Measurements from ENCODE around the gene VCL.

VCL gene

DNA sequence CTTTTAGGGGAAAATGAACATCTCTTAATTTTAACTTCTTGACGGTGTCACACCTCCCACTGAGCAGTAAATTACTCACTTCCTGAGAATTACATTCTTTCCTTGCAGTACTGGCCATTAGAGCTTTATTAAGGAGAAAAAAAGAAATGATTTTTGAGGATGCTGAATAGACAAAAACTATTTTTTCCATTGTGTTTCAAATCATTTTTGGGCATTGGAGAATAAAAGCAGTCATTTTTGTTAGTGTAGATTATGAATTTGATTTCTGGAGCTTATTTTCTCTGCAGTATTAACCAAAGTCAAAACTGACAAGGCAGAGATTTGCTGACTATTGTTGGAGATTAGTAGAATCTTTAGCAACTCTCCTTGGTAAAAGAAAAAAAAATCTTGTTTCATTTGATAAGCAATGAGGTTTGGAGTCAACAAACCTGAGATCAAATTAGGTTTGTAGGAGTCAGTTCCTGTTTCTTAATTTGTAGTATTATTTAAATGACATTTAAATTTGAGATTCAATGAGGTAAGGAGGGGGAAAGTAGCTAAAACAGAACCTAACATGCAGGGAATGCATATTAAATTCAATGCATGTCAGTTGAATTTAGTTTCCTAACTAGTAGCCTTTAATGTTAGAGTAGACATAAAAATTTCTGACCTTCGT is 82.1 kb downstream of the VCL start:
- DNase-seq: no peak

DNA sequence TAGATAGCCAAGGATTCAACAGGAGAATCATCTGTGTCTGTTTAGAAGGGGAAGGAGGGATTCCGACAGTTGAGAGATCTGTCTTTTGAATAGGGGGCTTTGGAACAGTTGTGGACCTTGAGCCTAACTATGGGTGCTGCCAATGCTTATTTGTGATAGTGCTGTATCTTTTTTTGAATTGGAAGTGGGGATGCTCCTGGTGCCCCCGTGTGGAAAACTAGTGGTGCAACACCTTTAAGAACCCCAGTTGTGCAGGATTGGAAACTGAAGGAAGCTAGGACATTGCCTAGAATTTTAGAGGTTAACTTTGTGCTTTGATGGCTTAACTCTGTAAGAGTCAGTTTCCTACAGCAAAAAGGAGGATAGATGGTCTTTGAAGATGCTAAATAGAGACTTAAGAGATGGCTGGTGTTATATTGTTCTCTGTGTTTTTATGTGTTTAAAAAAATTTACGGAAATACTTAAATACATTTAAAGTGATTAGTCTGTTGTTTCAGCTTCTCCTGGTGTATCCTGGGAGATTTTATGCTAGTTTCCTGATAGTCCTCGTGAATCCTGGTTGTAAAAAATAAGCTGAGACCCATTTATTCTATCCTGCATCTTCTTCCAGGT is 83.4 kb downstream of the VCL start:
- no peak for DNase-seq

DNA sequence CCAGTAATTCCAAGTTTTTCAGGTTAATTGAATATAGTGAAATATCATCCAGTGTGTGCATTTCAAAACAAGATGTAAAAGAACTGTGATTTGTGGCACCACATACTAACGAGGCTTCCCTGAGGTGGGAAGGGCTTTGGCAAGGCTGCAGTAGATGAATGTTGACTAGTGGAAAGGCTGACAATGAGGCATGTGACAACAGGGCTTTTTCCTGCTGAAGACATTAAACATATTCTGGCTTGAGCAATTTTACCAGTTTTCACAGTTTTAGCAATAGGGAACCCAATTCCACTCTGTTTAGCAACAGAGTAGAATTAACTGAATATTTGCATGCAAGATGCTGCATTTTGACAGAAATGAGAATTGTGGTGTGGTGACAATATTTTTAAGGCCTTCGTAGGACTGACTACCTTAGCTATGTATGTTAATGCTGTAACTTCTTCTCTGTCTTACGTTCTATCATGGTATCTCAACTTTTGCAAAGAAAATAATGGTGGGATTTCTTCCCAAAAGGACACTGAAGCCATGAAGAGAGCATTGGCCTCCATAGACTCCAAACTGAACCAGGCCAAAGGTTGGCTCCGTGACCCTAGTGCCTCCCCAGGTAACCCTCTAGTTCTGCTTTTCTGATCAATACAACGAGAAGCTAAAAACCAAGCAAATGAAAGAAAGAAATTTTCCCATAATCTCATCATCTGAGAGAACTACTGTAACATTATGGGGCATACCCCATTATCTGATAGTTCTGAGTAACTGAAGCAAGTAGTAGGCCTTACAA is 84.2 kb downstream of the VCL start:
- no peak for DNase-seq

DNA sequence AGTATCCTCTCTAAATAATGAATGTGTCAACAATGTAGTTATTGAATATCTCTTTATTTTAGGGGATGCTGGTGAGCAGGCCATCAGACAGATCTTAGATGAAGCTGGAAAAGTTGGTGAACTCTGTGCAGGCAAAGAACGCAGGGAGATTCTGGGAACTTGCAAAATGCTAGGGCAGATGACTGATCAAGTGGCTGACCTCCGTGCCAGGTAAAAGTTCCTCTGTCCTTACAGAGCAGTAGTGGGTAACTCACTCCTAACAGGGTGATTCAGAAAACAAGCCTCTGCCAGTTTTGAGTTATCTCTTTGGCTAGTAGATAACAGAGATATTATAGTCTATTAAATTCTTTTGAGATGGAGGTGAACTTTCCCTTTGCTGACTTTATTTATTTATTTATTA is 85.4 kb downstream of the VCL start:
- no peak for DNase-seq

DNA sequence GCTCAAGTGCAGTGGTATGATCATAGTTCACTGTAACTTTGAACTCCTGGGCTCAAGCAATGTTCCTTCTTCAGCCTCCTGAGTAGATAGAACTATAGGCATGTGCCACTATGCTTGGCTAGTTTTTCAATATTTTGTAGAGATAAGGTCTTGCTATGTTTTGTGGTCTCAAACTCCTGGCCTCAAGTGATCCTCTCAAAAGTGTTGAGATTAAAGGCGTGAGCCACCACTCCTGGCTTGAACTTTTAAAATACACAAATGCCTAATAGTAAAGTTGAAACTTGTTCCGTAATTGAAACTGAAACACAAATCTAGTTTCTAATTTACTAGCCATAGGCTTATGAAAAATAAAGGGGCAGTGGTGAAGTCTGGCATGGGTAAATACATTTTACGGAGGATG is 87.0 kb downstream of the VCL start:
- no peak for DNase-seq

DNA sequence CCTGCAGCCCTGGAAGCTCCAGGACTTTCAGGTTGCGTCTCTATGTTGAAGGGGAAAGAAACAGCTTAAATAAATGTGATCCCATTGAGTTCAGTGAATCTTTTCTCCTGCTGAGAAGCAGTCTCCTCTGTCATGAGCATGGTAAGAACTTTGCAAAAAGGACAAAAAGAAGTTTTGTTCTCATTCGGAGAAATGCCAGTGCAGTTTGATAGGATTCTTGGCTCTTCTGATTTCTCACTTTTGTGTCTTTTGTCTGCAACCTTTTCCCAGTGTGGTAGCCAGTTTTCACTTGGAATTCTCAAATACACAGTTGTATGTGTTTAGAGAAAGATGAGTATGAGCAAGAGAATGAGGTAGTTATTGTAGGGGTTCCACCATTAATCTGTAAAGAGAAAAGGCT is 88.4 kb downstream of the VCL start:
- no peak for DNase-seq

DNA sequence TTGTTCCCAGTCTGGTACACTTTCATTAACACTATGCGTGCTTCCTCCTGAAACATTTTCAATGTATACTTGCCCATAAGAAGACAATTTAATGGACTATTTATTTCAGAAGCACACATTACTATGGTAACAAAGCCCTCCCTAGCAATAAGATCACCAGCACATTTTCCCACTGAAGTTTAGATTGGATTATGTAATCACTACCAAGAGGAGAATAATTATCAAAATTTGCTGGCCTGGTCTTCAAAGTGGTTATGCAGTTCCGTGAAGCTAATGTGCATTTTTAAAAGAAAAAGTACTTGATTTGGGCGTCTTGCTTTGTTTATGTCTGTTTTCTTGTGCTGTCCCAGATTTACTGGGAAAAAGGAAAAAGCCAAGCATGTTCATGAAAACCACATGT is 90.8 kb downstream of the VCL start:
- no peak for DNase-seq

DNA sequence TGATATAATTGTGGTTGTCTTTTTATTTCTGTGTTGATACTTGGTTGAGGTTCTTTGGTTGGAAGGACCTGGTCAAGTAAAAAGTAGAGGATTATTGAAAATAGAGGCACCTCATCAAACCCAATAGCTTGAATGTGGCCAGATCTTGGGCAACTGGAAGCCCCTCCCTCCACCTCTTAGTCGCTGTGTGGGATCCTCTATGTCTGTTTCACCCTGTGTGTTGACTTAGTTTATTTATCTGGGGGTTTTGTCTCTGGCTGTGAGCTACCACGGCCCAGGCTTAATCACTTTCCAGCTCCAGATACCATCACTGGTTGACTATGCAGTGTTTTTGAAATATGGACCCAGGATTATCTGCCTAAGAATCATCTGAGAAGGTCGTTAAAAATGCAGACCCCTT is 94.5 kb downstream of the VCL start:
- DNase-seq: no peak

DNA sequence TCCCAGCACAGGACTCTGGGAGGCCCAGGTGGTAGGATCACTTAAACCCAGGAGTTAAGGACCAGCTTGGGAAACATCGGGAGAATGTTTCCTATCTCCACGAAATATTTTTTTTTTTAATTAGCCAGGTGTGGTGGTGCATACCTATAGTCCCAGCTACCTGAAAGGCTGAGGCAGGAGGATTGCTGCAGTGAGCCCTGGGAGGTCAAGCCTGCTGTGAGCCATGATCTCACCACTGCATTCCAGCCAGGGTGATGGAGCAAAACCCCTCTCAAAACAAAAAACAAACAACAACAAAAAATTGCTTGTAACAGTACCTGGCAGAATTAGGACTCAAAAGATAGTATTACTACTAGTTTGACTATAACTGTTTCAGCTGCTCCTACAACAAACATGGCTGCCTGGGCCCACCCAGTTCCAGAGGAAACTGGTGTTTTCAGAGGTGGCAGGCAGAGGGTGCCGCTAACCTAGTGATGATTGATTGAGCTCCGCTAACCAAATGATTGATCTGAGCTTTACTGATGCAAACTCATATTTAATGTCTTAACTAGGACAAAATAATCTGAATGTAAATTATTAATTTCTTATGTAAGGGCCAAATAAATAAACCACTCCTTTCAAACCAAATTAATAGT is 95.7 kb downstream of the VCL start:
- DNase-seq: no peak

DNA sequence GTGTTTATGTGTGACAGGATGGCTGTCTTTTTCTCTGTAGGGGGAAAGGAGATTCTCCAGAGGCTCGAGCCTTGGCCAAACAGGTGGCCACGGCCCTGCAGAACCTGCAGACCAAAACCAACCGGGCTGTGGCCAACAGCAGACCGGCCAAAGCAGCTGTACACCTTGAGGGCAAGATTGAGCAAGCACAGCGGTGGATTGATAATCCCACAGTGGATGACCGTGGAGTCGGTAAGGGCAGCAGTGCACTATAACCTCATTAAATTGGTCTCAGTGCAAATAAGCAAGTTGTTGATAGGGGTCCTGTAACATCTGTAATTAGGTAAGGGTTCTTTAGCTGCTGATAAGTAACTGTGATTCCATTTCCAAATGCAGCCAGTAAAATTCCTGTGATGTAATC is 96.3 kb downstream of the VCL start:
- DNase-seq: no peak

DNA sequence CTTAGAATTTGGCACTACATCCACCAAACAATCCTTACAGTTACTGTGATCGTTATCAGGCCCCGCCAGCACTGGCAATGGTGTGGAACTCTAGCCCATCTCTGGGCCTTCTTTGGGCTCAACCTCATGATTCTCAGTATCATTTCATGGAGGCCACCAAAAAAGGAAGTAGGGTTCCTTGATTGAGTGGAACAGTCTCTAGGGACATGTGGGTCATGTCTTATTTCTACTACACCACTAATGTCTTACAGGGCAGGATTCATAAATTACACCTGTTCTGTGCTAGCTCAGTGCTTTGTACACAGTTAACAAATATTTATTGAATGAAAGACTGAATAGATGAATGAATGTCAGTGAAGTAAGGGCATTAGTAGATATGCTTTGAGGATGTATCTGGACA is 98.9 kb downstream of the VCL start:
- no peak for DNase-seq

DNA sequence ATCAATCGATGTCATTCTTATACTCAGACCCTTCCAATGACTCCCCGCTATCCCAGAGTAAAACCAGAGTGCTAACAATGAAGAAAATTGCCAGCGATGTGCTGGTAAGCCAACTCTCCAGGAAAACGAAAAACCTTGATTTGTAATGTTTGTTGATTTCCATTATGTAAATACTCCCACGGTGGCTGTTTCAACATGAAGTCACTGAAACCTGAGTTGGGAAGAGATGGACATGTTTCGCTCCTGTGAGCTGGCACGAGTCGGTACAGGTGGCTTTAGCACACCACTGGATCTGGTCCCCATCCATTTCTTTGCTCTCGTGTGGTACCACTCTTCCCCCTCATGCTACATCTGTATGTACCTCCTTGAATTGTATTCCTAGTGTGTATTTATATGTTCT is 99.9 kb downstream of the VCL start:
- DNase-seq: no peak

DNA sequence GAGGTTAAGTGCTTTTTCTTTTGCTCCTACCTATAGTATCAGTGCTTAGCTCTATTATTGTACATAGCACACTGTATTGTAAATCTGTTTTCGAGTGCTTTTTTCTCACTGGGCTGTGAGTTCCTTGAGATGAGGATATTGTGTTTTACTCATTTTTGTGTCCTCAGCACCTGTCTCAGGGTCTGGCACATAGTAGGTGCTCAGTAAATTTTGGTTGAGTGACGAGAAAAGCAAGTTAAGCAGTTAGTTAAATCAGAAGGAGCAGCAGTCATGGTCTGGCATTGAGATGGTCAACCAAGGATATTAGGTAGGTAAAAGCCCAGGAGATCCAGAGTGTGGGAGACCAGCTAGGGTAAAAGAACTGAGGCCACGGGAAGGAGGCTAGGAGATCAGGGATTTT is 101.5 kb downstream of the VCL start:
- DNase-seq: no peak

DNA sequence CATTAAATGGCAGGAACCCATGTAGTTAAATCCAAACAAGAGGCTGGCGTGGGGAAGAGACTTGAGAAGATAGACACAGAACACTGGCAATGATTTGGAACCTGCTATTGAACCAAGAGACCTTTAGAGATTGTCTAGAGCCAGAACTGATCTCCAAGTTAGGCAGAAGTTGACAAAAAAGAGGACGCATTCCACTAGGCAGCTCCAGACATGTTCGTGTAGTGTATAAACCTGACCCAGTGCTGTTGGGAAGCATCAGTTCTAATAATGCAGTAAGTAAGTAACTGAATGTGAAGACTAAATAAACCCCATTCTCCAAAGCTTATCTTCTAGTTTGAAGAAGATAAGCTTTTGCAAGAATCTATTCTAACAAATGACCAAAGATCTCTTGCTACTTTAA is 101.9 kb downstream of the VCL start:
- no peak for DNase-seq

DNA sequence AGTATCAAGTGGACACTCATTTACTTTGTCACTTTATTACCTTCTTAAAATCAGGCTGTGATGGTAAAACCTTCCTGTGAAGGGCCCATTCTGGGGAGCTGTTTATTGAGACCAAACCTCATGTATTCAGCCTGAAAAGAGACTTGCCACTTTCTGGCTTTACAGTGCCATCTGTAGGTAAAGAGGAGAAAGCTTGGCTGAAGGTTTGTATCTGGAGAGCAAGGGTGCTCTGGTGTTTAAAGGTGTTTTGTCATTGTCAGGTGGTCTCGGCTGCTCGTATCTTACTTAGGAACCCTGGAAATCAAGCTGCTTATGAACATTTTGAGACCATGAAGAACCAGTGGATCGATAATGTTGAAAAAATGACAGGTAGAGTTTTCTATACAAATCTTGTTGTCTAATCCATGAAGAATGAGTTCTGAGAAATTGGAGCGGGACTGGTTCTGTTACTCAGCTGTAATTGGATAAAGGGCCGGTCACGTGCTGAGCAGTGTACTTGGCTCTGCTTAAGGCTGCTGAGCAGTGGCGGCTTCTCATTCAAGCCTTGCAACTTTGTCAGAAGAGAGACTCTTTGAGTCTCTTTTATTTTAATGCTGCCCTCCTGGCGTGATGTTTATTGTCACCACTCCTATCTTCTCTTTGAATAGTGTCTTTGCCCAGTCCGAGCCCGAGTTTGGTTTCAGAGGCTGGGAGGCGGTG is 105.8 kb downstream of the VCL start:
- DNase-seq: no peak

DNA sequence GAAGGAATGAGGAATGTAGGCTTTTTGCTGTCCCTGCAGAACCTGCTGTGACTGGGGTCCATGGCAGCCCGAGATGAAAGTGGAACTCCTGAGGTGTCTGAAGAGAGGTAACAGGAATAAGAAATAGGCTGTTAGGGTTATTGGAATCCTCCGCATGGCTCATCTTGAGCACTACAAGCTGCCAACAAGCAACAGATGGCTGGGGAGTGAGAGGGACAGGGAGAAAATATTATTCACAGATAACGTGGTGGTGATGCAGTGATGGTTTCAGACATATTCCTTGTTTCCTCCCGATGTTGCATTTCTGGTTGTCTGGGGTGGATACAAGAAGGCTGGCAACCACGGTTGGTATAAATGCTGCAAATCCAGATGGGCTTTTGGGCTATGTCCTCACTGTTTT is 106.6 kb downstream of the VCL start:
- no peak for DNase-seq

DNA sequence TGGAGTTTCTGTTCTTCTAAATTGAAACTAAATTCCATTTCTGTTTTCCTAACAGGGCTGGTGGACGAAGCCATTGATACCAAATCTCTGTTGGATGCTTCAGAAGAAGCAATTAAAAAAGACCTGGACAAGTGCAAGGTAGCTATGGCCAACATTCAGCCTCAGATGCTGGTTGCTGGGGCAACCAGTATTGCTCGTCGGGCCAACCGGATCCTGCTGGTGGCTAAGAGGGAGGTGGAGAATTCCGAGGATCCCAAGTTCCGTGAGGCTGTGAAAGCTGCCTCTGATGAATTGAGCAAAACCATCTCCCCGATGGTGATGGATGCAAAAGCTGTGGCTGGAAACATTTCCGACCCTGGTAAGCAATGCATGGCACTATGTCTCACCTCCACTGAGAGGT is 107.1 kb downstream of the VCL start:
- DNase-seq: no peak

DNA sequence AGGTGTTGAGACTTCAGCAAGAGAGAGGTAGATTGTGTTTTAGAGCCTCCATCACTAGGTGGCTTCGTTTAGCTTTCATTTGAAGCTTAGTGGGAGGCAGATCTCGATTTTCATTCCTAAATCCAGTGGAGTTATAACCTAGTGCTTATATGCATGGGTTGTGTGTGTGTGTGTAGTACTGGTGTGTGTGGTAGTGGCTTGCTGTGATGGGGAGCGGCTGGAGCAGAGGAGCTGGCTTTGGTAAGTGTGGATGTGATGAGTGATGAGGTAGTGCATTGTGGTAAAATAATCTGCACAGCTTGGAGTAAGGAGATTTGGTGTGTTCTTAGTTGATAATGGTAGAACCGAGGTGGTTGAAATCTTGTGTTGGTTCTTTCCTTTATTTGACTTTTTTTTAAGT is 109.5 kb downstream of the VCL start:
- no peak for DNase-seq

DNA sequence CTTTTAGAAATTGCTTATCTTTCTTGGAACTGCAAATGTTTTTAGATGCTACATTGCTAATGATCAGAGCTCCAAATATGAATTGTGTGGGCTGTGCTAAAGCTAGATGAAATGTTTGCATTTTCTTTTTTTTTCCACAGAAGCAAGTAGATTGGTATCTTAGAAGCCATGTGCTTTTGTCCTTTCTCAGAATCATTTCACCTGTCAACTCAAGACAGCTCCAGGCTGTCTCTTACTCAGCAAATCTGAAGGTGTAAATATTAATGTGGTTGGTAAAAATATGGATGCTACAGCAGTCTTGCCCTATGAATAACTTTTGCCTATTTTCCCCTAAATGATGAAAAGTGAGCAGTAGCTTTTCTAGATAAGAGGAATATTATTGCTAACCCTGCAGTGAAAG is 111.5 kb downstream of the VCL start:
- no peak for DNase-seq

DNA sequence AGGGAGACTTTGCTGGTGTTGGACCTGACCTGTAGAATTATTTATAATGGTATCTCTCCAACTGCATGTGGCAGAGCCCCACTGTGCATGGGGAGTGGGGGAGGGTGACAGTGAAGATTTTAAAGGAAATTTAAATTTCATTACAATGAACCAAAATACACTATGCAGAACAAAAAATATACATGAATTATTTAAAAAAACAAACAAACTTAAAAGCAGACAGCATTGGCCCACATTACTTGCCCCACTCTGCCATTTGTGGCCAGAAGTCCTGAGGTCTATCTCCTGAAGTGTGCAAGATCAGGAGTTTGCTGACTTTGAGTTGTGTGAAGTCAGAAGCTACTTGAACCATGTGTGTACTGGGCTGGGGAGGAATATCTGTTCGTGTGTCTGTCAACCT is 112.2 kb downstream of the VCL start:
- no peak for DNase-seq

DNA sequence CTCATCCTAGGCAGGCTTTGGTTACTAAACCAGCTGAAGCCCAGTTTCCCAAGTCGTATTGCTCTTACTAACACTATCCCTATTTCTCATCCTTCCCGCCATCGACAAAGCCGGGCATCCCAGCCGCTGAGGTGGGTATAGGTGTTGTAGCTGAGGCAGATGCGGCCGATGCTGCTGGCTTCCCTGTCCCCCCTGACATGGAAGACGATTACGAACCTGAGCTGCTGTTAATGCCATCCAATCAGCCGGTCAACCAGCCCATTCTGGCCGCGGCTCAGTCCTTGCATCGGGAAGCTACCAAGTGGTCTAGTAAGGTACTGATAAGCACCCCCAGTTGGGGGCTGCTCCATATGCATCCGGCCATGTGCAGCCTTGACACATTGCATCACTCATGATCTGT is 113.9 kb downstream of the VCL start:
- DNase-seq: no peak

DNA sequence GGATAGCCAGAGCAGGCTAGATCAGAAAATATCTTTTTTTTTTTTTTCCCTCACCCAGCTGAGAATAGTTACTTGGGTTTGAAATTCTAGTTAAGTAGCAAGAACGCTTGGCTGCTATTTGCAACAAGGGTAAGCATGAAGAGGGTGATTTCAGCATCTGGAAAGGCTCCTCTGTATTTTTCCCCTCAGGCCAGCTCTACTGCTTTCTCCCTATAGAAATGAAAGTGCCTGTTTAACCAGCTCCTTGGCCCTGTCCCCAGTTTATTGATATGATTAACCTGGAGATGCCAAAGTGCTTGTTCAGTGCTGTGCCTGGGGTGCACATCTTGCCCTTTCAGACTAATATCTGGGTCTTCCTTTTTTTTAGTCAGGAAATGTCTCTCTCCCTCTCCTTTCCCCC is 115.6 kb downstream of the VCL start:
- no peak for DNase-seq

DNA sequence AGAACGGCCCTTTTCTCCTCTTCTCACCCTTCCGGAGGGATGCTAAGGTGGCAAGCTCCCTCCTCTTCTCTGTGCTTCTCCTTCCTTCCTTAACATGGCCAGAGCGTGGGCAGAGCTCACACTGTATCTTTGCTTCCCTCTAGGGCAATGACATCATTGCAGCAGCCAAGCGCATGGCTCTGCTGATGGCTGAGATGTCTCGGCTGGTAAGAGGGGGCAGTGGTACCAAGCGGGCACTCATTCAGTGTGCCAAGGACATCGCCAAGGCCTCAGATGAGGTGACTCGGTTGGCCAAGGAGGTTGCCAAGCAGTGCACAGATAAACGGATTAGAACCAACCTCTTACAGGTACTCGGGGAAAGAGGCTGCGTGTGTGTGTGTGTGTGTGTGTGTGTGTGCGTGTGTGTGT is 116.1 kb downstream of the VCL start:
- no peak for DNase-seq
